K562 (cell line): ENCODE data around the gene NRXN2. TPM values are rescaled to one million over a fixed set of nuclear protein-coding genes. Genes with fewer than 3 reads are reported as not detected.

Experiments used
- BRF1 ChIP-seq: IDR thresholded peaks from 3 replicates; pipeline ENCODE4 v1.6.1; 2011; ENCODE audit warnings: borderline replicate concordance, mild to moderate bottlenecking; ENCODE audit not compliant: insufficient read length; ENCODE audit errors: extremely low read depth
- CBX1 ChIP-seq: sonication (generic); IDR thresholded peaks from 2 replicates; pipeline ENCODE4 v1.6.1; 2016; ENCODE audit warnings: antibody characterized with exemption, low read depth, mild to moderate bottlenecking
- CBX2 ChIP-seq: fragments of 200-600 bp; sonication (generic); IDR thresholded peaks from one replicate; pipeline ENCODE4 v1.6.1; 2012; ENCODE audit warnings: mild to moderate bottlenecking, low read length, inconsistent platforms; ENCODE audit not compliant: insufficient read depth, poor library complexity, severe bottlenecking
- CCNT2 ChIP-seq: IDR thresholded peaks from 2 replicates; pipeline ENCODE4 v1.6.1; 2011; ENCODE audit warnings: borderline replicate concordance, low read depth, mild to moderate bottlenecking, moderate library complexity, mixed read lengths, low read length; ENCODE audit not compliant: insufficient read length; ENCODE audit errors: extremely low read depth
- DLX4 ChIP-seq: fragments of 250-450 bp; sonication (Bioruptor Pico); IDR thresholded peaks from 2 replicates; pipeline ENCODE4 v1.6.1; 2021; ENCODE audit warnings: mild to moderate bottlenecking
- FOS ChIP-seq: IDR thresholded peaks from 3 replicates; pipeline ENCODE4 v1.6.1; 2011; ENCODE audit not compliant: insufficient read length; ENCODE audit errors: extremely low read depth
- GABPA ChIP-seq: fragments of 200-800 bp; sonication (Bioruptor generic); conservative IDR thresholded peaks from 2 replicates; pipeline ENCODE4 v1.6.1; 2016; ENCODE audit warnings: low read depth, missing genetic modification characterization, missing compliant biosample characterization
- HES1 ChIP-seq: fragments of 450-650 bp; IDR thresholded peaks from 2 replicates; pipeline ENCODE4 v1.6.1; 2016; ENCODE audit warnings: low read depth, mild to moderate bottlenecking, moderate library complexity
- ILF3 ChIP-seq: fragments of 450-650 bp; IDR thresholded peaks from 2 replicates; pipeline ENCODE4 v1.6.1; 2018; ENCODE audit warnings: antibody characterized with exemption, mild to moderate bottlenecking, moderate library complexity, borderline replicate concordance
- KAT2B ChIP-seq: IDR thresholded peaks from one replicate; pipeline ENCODE4 v1.6.1; 2012; ENCODE audit warnings: low read depth, mild to moderate bottlenecking, control low read depth, inconsistent platforms, low read length, moderate library complexity
- KAT8 ChIP-seq: fragments of 450-650 bp; IDR thresholded peaks from 2 replicates; pipeline ENCODE4 v1.6.1; 2016; ENCODE audit warnings: low read depth, mild to moderate bottlenecking
- L3MBTL2 ChIP-seq: fragments of 450-650 bp; IDR thresholded peaks from 2 replicates; pipeline ENCODE4 v1.6.1; 2016; ENCODE audit warnings: mild to moderate bottlenecking, moderate library complexity
- MIER1 ChIP-seq: fragments of 450-650 bp; IDR thresholded peaks from 2 replicates; pipeline ENCODE4 v1.6.1; 2016; ENCODE audit warnings: antibody characterized with exemption, mild to moderate bottlenecking, low read depth
- MXI1 ChIP-seq: IDR thresholded peaks from 2 replicates; pipeline ENCODE4 v1.6.1; 2011; ENCODE audit warnings: low read depth, mild to moderate bottlenecking, improper control_type of control experiment, low read length
- MYBL2 ChIP-seq, 2 experiments: fragments of 450-650 bp in 1 of 2; sonication (generic) in 1 of 2; formaldehyde crosslinking in 1 of 2; IDR thresholded peaks; 2 replicates each; pipeline versions ENCODE4 v1.6.1 to v1.8.1; 2017 to 2022; ENCODE audit warnings: borderline replicate concordance in 1 of 2, inconsistent platforms in 1 of 2, low read depth in 1 of 2, mild to moderate bottlenecking in 1 of 2, missing genetic modification reagents in 1 of 2, moderate library complexity in 1 of 2
- NR2F6 ChIP-seq: fragments of 450-650 bp; formaldehyde crosslinking; IDR thresholded peaks from 2 replicates; pipeline ENCODE4 v1.4.0; 2020; ENCODE audit warnings: mild to moderate bottlenecking
- RBM17 ChIP-seq: fragments of 200-400 bp; formaldehyde crosslinking; IDR thresholded peaks from 2 replicates; pipeline ENCODE4 v1.6.1; 2017; ENCODE audit warnings: low read depth, mild to moderate bottlenecking, low read length, borderline replicate concordance
- SP2 ChIP-seq: IDR thresholded peaks from 2 replicates; pipeline ENCODE4 v1.6.1; 2011; ENCODE audit warnings: mild to moderate bottlenecking, low read depth, low read length, moderate library complexity; ENCODE audit not compliant: poor library complexity, severe bottlenecking; ENCODE audit errors: extremely low read depth
- TSC22D4 ChIP-seq: fragments of 450-650 bp; IDR thresholded peaks from 2 replicates; pipeline ENCODE4 v1.6.1; 2016; ENCODE audit warnings: missing genetic modification characterization, missing biosample characterization, control low read depth
- ZKSCAN1 ChIP-seq: fragments of 150-350 bp; IDR thresholded peaks from 2 replicates; pipeline ENCODE4 v1.6.1; 2016; ENCODE audit warnings: low read depth, low read length
- ZNF175 ChIP-seq: fragments of 200-800 bp; sonication (Bioruptor generic); IDR thresholded peaks from 2 replicates; pipeline ENCODE4 v1.6.1; 2016; ENCODE audit warnings: low read depth, mild to moderate bottlenecking, missing genetic modification characterization, missing compliant biosample characterization
- ZNF561 ChIP-seq: fragments of 450-650 bp; formaldehyde crosslinking; conservative IDR thresholded peaks from 2 replicates; pipeline ENCODE4 v1.4.0; 2020; ENCODE audit warnings: mild to moderate bottlenecking, moderate library complexity
- ZNF644 ChIP-seq: fragments of 200-800 bp; sonication (Bioruptor generic); IDR thresholded peaks from 2 replicates; pipeline ENCODE4 v1.6.1; 2016; ENCODE audit warnings: low read depth, missing genetic modification characterization, missing compliant biosample characterization
- polyA plus RNA-seq, 8 experiments: library from polyadenylated mRNA; depleted of rRNA in 4 of 8; stranded (reverse) in 5 of 8; unstranded in 3 of 8; fragments of >200 nt; fragmentation: Nextera tagmentation in 2 of 8; fragmentation: Illumina TruSeq in 1 of 8; extraction: Ambion mirVana in 2 of 8; extraction: Trizol in 1 of 8; gene quantifications; 2 replicates each; pipeline versions ENCODE4 v1.2.1 to v1.2.3, GENCODE V29; 2011 to 2014; ENCODE audit warnings: inconsistent platforms in 1 of 8, missing spikeins in 1 of 8
- total RNA-seq, 7 experiments: library from RNA; depleted of rRNA in 6 of 7; stranded (reverse); fragments of >200 nt in 6 of 7; fragmentation: Illumina TruSeq in 2 of 7; extraction: Trizol in 2 of 7; gene quantifications; 2 replicates each; pipeline versions ENCODE4 v1.2.1 to v1.2.3, GENCODE V29; 2011 to 2021; ENCODE audit warnings: low replicate concordance in 1 of 7
- TF ChIP-seq, protein P1 (sequence below): fragments of 450-650 bp; conservative IDR thresholded peaks from 2 replicates; pipeline ENCODE4 v1.6.1; 2016; ENCODE audit warnings: missing genetic modification characterization, low read depth, mild to moderate bottlenecking, control low read depth, missing compliant biosample characterization
- TF ChIP-seq, protein P2 (sequence below): sonication (generic); formaldehyde crosslinking; IDR thresholded peaks from 2 replicates; pipeline ENCODE4 v1.9.0; 2022; ENCODE audit warnings: mild to moderate bottlenecking, missing genetic modification reagents

Gene NRXN2
- total and polyA plus RNA-seq, 9 of the 15 experiments (the other 6 are each of a cell fraction or from before 2014, with no cell fraction given): 0.07 to 0.47 (median 0.15) TPM; not detected in 4

DNA sequence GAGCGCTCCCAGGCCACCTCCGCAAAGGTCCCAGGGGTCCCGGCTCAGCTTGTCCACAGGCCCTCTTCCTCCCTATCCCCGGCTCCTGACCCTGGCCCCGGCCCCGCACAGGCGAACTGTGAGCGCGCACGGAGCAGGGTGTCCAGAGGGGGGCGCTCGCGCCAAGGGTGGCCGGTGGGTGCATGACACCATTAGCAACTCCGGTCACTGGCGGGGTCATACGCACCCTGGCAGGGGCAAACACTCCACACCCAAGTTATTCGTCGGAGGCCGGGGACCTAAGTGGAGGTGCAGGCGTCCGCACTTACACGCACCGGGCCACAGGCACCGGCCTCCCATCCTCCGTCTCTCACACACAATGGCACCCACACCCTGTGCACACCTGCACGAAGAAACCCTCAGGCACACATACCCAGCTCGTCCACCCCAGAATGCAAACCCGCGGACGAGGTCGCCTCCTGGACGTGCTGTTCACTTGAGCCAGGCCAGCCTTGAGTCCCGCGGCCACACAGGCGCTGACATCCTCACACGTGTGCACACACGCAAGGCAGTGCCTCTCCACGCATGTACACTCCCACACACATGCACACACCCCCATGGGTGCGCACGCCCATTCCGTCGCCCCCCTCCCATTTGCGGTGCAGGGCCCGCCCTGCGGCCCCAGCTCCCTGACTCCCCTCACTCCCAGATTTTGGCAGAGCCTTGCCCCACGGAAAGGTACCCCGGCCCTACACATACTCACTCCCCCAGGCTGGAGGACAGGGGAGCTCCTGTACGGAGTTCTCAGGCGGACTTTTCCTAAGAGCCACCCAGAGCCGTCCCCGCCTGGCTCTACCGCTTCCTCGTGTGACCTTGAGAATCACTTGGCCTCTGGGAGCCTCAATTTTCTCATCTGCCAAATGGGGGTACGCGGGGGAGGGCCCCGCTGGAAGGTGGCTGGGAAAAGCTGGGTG lies 20.9 kb upstream of the NRXN2 start, which contains the start of gene RASGRP2 (continued):
- TF ChIP-seq, protein P1, sequence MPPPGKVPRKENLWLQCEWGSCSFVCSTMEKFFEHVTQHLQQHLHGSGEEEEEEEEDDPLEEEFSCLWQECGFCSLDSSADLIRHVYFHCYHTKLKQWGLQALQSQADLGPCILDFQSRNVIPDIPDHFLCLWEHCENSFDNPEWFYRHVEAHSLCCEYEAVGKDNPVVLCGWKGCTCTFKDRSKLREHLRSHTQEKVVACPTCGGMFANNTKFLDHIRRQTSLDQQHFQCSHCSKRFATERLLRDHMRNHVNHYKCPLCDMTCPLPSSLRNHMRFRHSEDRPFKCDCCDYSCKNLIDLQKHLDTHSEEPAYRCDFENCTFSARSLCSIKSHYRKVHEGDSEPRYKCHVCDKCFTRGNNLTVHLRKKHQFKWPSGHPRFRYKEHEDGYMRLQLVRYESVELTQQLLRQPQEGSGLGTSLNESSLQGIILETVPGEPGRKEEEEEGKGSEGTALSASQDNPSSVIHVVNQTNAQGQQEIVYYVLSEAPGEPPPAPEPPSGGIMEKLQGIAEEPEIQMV (tag): no peak
- peak; percentile 95 for TF ChIP-seq CBX1
- TF ChIP-seq ZKSCAN1: no peak
- no peak for TF ChIP-seq MIER1
- TF ChIP-seq FOS: no peak
- no peak for TF ChIP-seq ILF3
- no peak for TF ChIP-seq TSC22D4 (tag)
- no peak for TF ChIP-seq BRF1
- 0 out of 2 replicates have a peak, but pooled peaks have one; percentile 46 for TF ChIP-seq MXI1
- no peak for TF ChIP-seq RBM17
- TF ChIP-seq ZNF175: no peak
- no peak for TF ChIP-seq KAT2B
- TF ChIP-seq, protein P2, sequence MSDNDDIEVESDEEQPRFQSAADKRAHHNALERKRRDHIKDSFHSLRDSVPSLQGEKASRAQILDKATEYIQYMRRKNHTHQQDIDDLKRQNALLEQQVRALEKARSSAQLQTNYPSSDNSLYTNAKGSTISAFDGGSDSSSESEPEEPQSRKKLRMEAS (CRISPR knock-in tag): peak; percentile 91
- no peak for TF ChIP-seq HES1
- TF ChIP-seq L3MBTL2: no peak
- TF ChIP-seq SP2: no peak
- TF ChIP-seq DLX4: no peak
- no peak for TF ChIP-seq MYBL2 (IDR thresholded peaks at IDR 0.05; ENCODE audit: low read depth)
- TF ChIP-seq MYBL2 (CRISPR knock-in tag; IDR thresholded peaks at IDR 0.05; ENCODE audit: borderline replicate concordance): no peak
- no peak for TF ChIP-seq ZNF644 (tag)
- no peak for TF ChIP-seq ZNF561 (CRISPR knock-in tag)
- no peak for TF ChIP-seq NR2F6 (CRISPR knock-in tag)
- no peak for TF ChIP-seq CCNT2
- TF ChIP-seq GABPA (tag): no peak
- no peak for TF ChIP-seq CBX2
- no peak for TF ChIP-seq KAT8
